HEK293 (cell line): ENCODE measurements around the gene KRT71.
A peak's percentile ranks its signal among the peaks of the same experiment; 100 is the strongest.

ENCODE experiments used
- BCL11B ChIP-seq: fragments of 450-650 bp; formaldehyde crosslinking; IDR thresholded peaks from 2 replicates; pipeline ENCODE4 v1.5.1; 2016; ENCODE audit warnings: low read depth, missing biosample characterization, missing genetic modification characterization
- GLI4 ChIP-seq: fragments of 450-650 bp; formaldehyde crosslinking; IDR thresholded peaks from 2 replicates; pipeline ENCODE4 v1.5.1; 2016; ENCODE audit warnings: missing biosample characterization, missing genetic modification characterization
- GLIS2 ChIP-seq: fragments of 450-650 bp; formaldehyde crosslinking; IDR thresholded peaks from 2 replicates; pipeline ENCODE4 v1.5.1; 2016; ENCODE audit warnings: missing biosample characterization, missing genetic modification characterization
- OVOL3 ChIP-seq: fragments of 450-650 bp; formaldehyde crosslinking; IDR thresholded peaks from 2 replicates; pipeline ENCODE4 v1.5.1; 2016; ENCODE audit warnings: missing biosample characterization, missing genetic modification characterization
- REPIN1 ChIP-seq: fragments of 450-650 bp; formaldehyde crosslinking; IDR thresholded peaks from 2 replicates; pipeline ENCODE4 v1.5.1; 2017; ENCODE audit warnings: missing biosample characterization, missing genetic modification characterization, low read depth
- SALL2 ChIP-seq: fragments of 450-650 bp; formaldehyde crosslinking; IDR thresholded peaks from 2 replicates; pipeline ENCODE4 v1.5.0; 2017; ENCODE audit warnings: missing biosample characterization, mild to moderate bottlenecking, missing genetic modification characterization, borderline replicate concordance
- SETDB1 ChIP-seq: IDR thresholded peaks from one replicate; pipeline ENCODE4 v1.6.1; 2017; ENCODE audit warnings: mild to moderate bottlenecking, low read length, moderate library complexity, mixed read lengths; ENCODE audit not compliant: insufficient read length
- ZBTB44 ChIP-seq: fragments of 450-650 bp; IDR thresholded peaks from 2 replicates; pipeline ENCODE4 v1.5.1; 2018; ENCODE audit warnings: missing biosample characterization, mild to moderate bottlenecking, missing genetic modification characterization
- ZBTB48 ChIP-seq: fragments of 450-650 bp; formaldehyde crosslinking; IDR thresholded peaks from 2 replicates; pipeline ENCODE4 v1.5.1; 2016; ENCODE audit warnings: missing biosample characterization, missing genetic modification characterization
- ZNF157 ChIP-seq: fragments of 450-650 bp; formaldehyde crosslinking; IDR thresholded peaks from 2 replicates; pipeline ENCODE4 v1.5.1; 2016; ENCODE audit warnings: missing biosample characterization, missing genetic modification characterization
- ZNF169 ChIP-seq: fragments of 450-650 bp; formaldehyde crosslinking; IDR thresholded peaks from 2 replicates; pipeline ENCODE4 v1.5.1; 2016; ENCODE audit warnings: missing biosample characterization, missing genetic modification characterization
- ZNF184 ChIP-seq: fragments of 450-650 bp; IDR thresholded peaks from 2 replicates; pipeline ENCODE4 v1.5.1; 2018; ENCODE audit warnings: missing biosample characterization, mild to moderate bottlenecking, missing genetic modification characterization
- ZNF202 ChIP-seq: fragments of 450-650 bp; formaldehyde crosslinking; IDR thresholded peaks from 2 replicates; pipeline ENCODE4 v1.5.1; 2016; ENCODE audit warnings: missing biosample characterization, missing genetic modification characterization, borderline replicate concordance
- ZNF211 ChIP-seq: fragments of 450-650 bp; formaldehyde crosslinking; IDR thresholded peaks from 2 replicates; pipeline ENCODE4 v1.5.1; 2016; ENCODE audit warnings: low read depth, missing biosample characterization, missing genetic modification characterization
- ZNF223 ChIP-seq: fragments of 450-650 bp; formaldehyde crosslinking; IDR thresholded peaks from 2 replicates; pipeline ENCODE4 v1.5.1; 2016; ENCODE audit warnings: missing biosample characterization, missing genetic modification characterization
- ZNF274 ChIP-seq, 2 experiments: fragments of 200-500 bp in 1 of 2; fragments of 450-650 bp in 1 of 2; sonication (Bioruptor generic) in 1 of 2; formaldehyde crosslinking in 1 of 2; IDR thresholded peaks; 2 replicates each; pipeline versions ENCODE4 v1.5.1 to v1.6.1; 2014 to 2016; ENCODE audit warnings: borderline replicate concordance in 1 of 2, inconsistent platforms in 1 of 2, low read length in 1 of 2, missing biosample characterization in 1 of 2, missing genetic modification characterization in 1 of 2
- ZNF280C ChIP-seq: fragments of 450-650 bp; formaldehyde crosslinking; IDR thresholded peaks from 2 replicates; pipeline ENCODE4 v1.5.1; 2016; ENCODE audit warnings: missing biosample characterization, missing genetic modification characterization
- ZNF302 ChIP-seq: fragments of 450-650 bp; formaldehyde crosslinking; IDR thresholded peaks from 2 replicates; pipeline ENCODE4 v1.5.1; 2016; ENCODE audit warnings: missing biosample characterization, missing genetic modification characterization, low read depth
- ZNF311 ChIP-seq: fragments of 450-650 bp; formaldehyde crosslinking; IDR thresholded peaks from 2 replicates; pipeline ENCODE4 v1.5.1; 2017; ENCODE audit warnings: missing biosample characterization, missing genetic modification characterization, borderline replicate concordance
- ZNF426 ChIP-seq: fragments of 450-650 bp; formaldehyde crosslinking; IDR thresholded peaks from 2 replicates; pipeline ENCODE4 v1.5.1; 2017; ENCODE audit warnings: missing biosample characterization, missing genetic modification characterization, mild to moderate bottlenecking, inconsistent platforms, moderate library complexity
- ZNF501 ChIP-seq: fragments of 450-650 bp; formaldehyde crosslinking; IDR thresholded peaks from 2 replicates; pipeline ENCODE4 v1.5.1; 2016; ENCODE audit warnings: missing biosample characterization, missing genetic modification characterization
- ZNF561 ChIP-seq: fragments of 450-650 bp; IDR thresholded peaks from 2 replicates; pipeline ENCODE4 v1.5.1; 2018; ENCODE audit warnings: missing biosample characterization, missing genetic modification characterization, borderline replicate concordance
- ZNF585B ChIP-seq: fragments of 450-650 bp; formaldehyde crosslinking; IDR thresholded peaks from 2 replicates; pipeline ENCODE4 v1.5.1; 2016; ENCODE audit warnings: missing biosample characterization, missing genetic modification characterization
- ZNF600 ChIP-seq: fragments of 450-650 bp; formaldehyde crosslinking; IDR thresholded peaks from 2 replicates; pipeline ENCODE4 v1.5.1; 2016; ENCODE audit warnings: missing biosample characterization, missing genetic modification characterization
- ZNF610 ChIP-seq: fragments of 450-650 bp; formaldehyde crosslinking; IDR thresholded peaks from 2 replicates; pipeline ENCODE4 v1.5.1; 2016; ENCODE audit warnings: missing biosample characterization, missing genetic modification characterization, borderline replicate concordance
- ZNF654 ChIP-seq: fragments of 450-650 bp; formaldehyde crosslinking; IDR thresholded peaks from 2 replicates; pipeline ENCODE4 v1.5.1; 2016; ENCODE audit warnings: low read depth, missing biosample characterization, missing genetic modification characterization
- ZNF670 ChIP-seq: fragments of 450-650 bp; formaldehyde crosslinking; IDR thresholded peaks from 2 replicates; pipeline ENCODE4 v1.5.1; 2016; ENCODE audit warnings: missing biosample characterization, missing genetic modification characterization, low read depth
- ZNF747 ChIP-seq: fragments of 450-650 bp; formaldehyde crosslinking; IDR thresholded peaks from 2 replicates; pipeline ENCODE4 v1.5.1; 2016; ENCODE audit warnings: missing biosample characterization, missing genetic modification characterization
- ZNF768 ChIP-seq: fragments of 450-650 bp; formaldehyde crosslinking; IDR thresholded peaks from 2 replicates; pipeline ENCODE4 v1.5.1; 2018; ENCODE audit warnings: missing biosample characterization, mild to moderate bottlenecking, missing genetic modification characterization
- ZNF776 ChIP-seq: fragments of 450-650 bp; formaldehyde crosslinking; IDR thresholded peaks from 2 replicates; pipeline ENCODE4 v1.5.0; 2017; ENCODE audit warnings: missing biosample characterization, missing genetic modification characterization, borderline replicate concordance
- ZNF843 ChIP-seq: fragments of 450-650 bp; formaldehyde crosslinking; IDR thresholded peaks from 2 replicates; pipeline ENCODE4 v1.5.1; 2016; ENCODE audit warnings: missing biosample characterization, missing genetic modification characterization
- ZSCAN30 ChIP-seq: fragments of 450-650 bp; IDR thresholded peaks from 2 replicates; pipeline ENCODE4 v1.5.1; 2018; ENCODE audit warnings: missing biosample characterization, mild to moderate bottlenecking, missing genetic modification characterization, moderate library complexity
- TF ChIP-seq, protein P1 (sequence below): fragments of 450-650 bp; formaldehyde crosslinking; IDR thresholded peaks from 2 replicates; pipeline ENCODE4 v1.5.1; 2017; ENCODE audit warnings: missing biosample characterization, missing genetic modification characterization
- TF ChIP-seq, protein P2 (sequence below): fragments of 450-650 bp; formaldehyde crosslinking; IDR thresholded peaks from 2 replicates; pipeline ENCODE4 v1.5.1; 2016; ENCODE audit warnings: missing biosample characterization, missing genetic modification characterization
- TF ChIP-seq, protein P3 (sequence below): fragments of 450-650 bp; formaldehyde crosslinking; IDR thresholded peaks from 2 replicates; pipeline ENCODE4 v1.5.1; 2016; ENCODE audit warnings: missing biosample characterization, missing genetic modification characterization

The KRT71 gene

DNA sequence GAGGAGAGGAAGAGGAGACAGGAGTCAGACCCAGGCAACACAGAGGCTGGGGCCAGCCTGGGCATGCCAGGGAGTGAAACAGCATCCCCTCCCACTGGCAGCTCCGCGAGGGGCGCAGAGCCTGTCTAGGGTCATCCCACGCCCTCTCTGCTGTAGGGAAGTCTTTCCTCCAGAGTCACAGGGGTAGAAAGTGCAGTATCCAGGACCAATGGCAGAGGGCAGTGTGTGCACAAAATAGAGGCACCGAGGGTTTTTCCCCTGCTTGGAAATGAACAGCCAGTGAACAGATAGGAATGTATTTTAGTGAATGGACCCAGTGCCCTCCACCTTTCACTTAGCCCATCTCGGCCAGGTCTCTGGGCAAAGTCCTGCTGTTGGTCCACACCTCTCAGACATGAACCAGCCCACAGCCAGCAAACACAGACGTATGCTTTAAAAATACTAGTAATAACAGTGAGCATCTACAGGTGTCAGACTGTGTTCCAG lies 30.1 kb upstream of the KRT71 start (continued):
- TF ChIP-seq, protein P1, sequence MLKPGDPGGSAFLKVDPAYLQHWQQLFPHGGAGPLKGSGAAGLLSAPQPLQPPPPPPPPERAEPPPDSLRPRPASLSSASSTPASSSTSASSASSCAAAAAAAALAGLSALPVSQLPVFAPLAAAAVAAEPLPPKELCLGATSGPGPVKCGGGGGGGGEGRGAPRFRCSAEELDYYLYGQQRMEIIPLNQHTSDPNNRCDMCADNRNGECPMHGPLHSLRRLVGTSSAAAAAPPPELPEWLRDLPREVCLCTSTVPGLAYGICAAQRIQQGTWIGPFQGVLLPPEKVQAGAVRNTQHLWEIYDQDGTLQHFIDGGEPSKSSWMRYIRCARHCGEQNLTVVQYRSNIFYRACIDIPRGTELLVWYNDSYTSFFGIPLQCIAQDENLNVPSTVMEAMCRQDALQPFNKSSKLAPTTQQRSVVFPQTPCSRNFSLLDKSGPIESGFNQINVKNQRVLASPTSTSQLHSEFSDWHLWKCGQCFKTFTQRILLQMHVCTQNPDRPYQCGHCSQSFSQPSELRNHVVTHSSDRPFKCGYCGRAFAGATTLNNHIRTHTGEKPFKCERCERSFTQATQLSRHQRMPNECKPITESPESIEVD = no peak
- TF ChIP-seq ZNF561 (tag by site-specific recombination) (no peak), ZNF501 (tag by site-specific recombination) (no peak), REPIN1 (no peak), ZNF776 (tag by site-specific recombination) (no peak), ZNF274 (IDR thresholded peaks at IDR 0.05; ENCODE audit: low read length) (no peak), ZNF274 (tag by site-specific recombination; IDR thresholded peaks at IDR 0.05; ENCODE audit: borderline replicate concordance) (no peak), ZNF600 (tag by site-specific recombination) (no peak), ZNF768 (tag by site-specific recombination) (no peak), ZSCAN30 (tag by site-specific recombination) (no peak), ZNF311 (no peak), OVOL3 (no peak), SALL2 (tag by site-specific recombination) (no peak), ZNF280C (tag by site-specific recombination) (no peak), ZNF157 (no peak), ZNF302 (tag by site-specific recombination) (no peak), ZNF747 (tag by site-specific recombination) (no peak), SETDB1 (no peak), ZNF169 (tag by site-specific recombination) (no peak), BCL11B (tag by site-specific recombination) (no peak), ZNF184 (no peak), GLI4 (no peak), ZNF654 (tag by site-specific recombination) (peak; percentile 66), ZNF202 (tag by site-specific recombination) (no peak), ZNF211 (tag by site-specific recombination) (no peak), ZNF585B (tag by site-specific recombination) (no peak), ZNF223 (tag by site-specific recombination) (no peak), ZNF843 (no peak), ZBTB44 (tag by site-specific recombination) (no peak), GLIS2 (no peak), ZNF670 (tag by site-specific recombination) (no peak), ZBTB48 (peak; percentile 38; the same call in 1 of the 2 replicates), ZNF610 (tag by site-specific recombination) (no peak), ZNF426 (no peak)
- TF ChIP-seq, protein P2, sequence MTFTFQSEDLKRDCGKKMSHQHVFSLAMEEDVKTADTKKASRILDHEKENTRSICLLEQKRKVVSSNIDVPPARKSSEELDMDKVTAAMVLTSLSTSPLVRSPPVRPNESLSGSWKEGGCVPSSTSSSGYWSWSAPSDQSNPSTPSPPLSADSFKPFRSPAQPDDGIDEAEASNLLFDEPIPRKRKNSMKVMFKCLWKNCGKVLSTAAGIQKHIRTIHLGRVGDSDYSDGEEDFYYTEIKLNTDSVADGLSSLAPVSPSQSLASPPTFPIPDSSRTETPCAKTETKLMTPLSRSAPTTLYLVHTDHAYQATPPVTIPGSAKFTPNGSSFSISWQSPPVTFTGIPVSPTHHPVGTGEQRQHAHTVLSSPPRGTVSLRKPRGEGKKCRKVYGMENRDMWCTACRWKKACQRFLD (tag by site-specific recombination) = no peak
- TF ChIP-seq, protein P3, sequence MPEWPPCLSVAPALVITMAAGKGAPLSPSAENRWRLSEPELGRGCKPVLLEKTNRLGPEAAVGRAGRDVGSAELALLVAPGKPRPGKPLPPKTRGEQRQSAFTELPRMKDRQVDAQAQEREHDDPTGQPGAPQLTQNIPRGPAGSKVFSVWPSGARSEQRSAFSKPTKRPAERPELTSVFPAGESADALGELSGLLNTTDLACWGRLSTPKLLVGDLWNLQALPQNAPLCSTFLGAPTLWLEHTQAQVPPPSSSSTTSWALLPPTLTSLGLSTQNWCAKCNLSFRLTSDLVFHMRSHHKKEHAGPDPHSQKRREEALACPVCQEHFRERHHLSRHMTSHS = no peak
